ENCODE data around the gene CEACAM5.

The CEACAM5 gene

DNA sequence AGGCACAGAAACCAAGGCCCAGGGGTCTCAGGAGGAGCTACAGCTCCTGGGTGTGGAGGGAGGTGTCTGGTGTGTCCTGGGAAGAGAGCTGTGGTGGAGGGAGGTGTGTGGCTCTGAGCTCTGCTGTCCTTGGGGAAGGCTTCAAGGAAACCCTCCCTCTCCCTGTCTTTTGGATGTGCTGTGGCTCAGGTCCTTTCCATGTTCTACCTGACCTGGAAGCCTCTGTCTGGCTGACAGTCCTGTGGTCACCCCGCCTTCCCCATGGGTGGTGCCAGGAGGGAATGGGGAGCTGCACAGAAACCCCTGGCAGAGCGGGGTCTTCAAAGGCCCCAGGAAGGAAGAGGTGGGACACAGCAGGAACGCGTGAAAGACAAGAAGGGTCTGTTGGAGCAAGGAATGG is 19.7 kb upstream of the CEACAM5 start:
- no peak for TF ChIP-seq CTCF (IDR thresholded peaks at IDR 0.05)

DNA sequence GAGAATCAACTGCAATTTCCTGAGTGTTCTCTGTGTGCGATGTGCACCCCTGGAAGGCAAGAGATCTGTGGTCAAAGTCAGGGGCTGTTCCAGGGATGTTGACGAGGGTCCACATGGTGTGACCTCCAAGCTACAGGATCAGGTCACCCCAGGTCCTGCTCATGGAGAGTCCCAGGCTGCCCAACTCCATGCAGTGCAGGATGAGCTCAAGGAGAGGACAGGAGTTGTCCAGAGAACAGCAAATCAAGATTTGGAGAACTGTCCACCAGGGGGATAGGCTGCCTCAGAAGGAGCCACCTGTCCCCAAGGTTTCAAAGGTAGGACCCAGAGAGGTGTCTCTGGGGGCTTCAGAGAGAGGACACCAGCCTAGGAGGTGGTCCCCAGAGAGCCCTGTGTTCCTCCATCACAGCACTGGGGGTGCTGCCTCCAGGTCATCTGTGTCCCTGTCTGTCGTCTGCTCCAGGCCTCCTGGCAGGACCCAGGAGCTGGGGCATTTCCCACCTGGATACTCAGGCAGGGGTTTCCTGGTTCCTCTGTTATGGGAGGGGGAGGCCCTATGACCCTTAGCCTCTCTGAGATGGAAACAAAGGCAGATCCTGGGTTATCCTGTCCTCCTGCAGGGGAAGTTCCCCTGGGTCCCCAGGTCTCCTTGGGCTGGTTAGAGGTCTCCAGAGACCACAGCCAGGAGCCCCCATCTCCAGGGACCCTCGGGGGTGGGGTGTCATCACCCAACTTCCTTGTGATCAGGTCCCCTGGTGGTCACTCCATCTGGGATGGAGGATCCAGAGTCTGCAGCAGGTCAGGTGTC is 18.2 kb upstream of the CEACAM5 start:
- TF ChIP-seq CTCF (IDR thresholded peaks at IDR 0.05): no peak

- no peak for TF ChIP-seq CTCF (IDR thresholded peaks at IDR 0.05)
Measured at GRCh38 chr19:41690801-41691065, 17.7 kb upstream of the CEACAM5 start.

- peak; percentile 54 for TF ChIP-seq CTCF (IDR thresholded peaks at IDR 0.05)
Measured at GRCh38 chr19:41691268-41691970, 17.0 kb upstream of the CEACAM5 start.

DNA sequence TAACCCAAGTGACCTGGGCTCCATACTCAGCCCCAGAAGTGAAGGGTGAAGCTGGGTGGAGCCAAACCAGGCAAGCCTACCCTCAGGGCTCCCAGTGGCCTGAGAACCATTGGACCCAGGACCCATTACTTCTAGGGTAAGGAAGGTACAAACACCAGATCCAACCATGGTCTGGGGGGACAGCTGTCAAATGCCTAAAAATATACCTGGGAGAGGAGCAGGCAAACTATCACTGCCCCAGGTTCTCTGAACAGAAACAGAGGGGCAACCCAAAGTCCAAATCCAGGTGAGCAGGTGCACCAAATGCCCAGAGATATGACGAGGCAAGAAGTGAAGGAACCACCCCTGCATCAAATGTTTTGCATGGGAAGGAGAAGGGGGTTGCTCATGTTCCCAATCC is 14.2 kb upstream of the CEACAM5 start:
- TF ChIP-seq CTCF (IDR thresholded peaks at IDR 0.05): no peak

DNA sequence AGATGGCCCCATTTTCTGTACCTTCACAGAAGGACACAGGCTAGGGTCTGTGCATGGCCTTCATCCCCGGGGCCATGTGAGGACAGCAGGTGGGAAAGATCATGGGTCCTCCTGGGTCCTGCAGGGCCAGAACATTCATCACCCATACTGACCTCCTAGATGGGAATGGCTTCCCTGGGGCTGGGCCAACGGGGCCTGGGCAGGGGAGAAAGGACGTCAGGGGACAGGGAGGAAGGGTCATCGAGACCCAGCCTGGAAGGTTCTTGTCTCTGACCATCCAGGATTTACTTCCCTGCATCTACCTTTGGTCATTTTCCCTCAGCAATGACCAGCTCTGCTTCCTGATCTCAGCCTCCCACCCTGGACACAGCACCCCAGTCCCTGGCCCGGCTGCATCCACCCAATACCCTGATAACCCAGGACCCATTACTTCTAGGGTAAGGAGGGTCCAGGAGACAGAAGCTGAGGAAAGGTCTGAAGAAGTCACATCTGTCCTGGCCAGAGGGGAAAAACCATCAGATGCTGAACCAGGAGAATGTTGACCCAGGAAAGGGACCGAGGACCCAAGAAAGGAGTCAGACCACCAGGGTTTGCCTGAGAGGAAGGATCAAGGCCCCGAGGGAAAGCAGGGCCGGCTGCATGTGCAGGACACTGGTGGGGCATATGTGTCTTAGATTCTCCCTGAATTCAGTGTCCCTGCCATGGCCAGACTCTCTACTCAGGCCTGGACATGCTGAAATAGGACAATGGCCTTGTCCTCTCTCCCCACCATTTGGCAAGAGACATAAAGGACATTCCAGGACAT is 13.4 kb upstream of the CEACAM5 start:
- TF ChIP-seq CTCF (IDR thresholded peaks at IDR 0.05): no peak

DNA sequence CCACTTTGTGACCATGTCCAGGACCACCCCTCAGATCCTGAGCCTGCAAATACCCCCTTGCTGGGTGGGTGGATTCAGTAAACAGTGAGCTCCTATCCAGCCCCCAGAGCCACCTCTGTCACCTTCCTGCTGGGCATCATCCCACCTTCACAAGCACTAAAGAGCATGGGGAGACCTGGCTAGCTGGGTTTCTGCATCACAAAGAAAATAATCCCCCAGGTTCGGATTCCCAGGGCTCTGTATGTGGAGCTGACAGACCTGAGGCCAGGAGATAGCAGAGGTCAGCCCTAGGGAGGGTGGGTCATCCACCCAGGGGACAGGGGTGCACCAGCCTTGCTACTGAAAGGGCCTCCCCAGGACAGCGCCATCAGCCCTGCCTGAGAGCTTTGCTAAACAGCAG is 12.7 kb upstream of the CEACAM5 start:
- TF ChIP-seq CTCF (IDR thresholded peaks at IDR 0.05): no peak
